ENCODE measurements around the gene ADGRL1.
A peak's percentile ranks its signal among the peaks of the same experiment; 100 is the strongest.

Gene ADGRL1

DNA sequence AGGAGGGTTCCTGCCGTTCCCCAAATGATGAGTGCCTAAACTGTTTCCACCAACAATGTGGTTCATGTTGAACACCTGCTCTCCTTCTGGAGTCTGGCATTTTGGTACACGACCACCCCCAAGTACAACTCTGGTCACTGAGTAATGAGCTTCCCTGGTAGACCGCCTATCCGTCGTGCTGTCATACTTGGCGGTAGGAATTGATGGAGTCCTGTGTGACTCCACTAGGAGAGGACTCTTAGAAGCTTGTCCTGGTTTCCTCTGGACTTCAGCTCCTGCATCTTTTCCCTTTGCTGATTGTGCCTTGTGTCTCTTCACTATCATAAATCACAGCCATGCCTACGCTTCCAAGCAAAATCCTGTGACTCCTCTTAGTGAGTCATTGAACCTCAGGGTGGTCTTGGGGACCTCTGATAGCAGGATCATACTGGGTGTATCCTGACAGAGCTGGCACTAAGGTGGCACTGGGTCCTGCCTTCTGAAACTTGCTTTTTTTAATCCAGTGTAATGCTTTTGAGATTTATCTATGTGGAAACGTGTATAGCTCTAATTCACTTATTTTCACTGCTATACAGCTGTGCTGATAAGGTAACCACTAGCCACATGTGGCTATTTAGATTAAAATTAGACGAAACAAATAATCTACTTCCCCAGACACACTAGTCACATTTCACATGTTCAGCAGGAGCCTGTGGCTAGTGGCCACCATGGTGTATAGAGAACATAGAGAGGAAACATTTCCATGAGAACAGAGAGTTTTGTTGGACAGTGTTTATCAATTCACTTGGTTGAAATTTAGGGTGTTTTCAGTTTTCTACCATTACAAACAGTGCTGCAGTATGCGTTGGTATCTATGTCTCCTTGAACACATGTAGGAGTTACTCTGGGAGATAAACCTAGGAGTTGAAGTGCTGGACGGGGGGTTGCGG is 63.4 kb downstream of the ADGRL1 start:
- Histone ChIP-seq H3K9ac (ENCODE audit: insufficient read length, low read depth) (no peak overlapping the region), H3K4me1 (ENCODE audit: insufficient read depth, insufficient read length) (peaks cover 4% of the 10 kb centered on the region), H3K36me3 (ENCODE audit: insufficient read depth, insufficient read length, low read length) (no peaks in the 10 kb centered on the region), H3K9me3 (ENCODE audit: insufficient read depth, low read length) (no peaks in the 10 kb centered on the region), H3K4me3 (ENCODE audit: insufficient read length, low read depth) (no peak overlapping the region), H3K27me3 (ENCODE audit: insufficient read depth, insufficient read length) (no peaks in the 10 kb centered on the region)
- TF ChIP-seq SUZ12 (IDR thresholded peaks at IDR 0.05; ENCODE audit: extremely low read depth, insufficient read depth, insufficient read length) (no peak), YY1 (IDR thresholded peaks at IDR 0.05; ENCODE audit: insufficient read depth, insufficient read length) (no peak)
- no peak for DNase-seq (ENCODE audit: low read depth, low spot score)

DNA sequence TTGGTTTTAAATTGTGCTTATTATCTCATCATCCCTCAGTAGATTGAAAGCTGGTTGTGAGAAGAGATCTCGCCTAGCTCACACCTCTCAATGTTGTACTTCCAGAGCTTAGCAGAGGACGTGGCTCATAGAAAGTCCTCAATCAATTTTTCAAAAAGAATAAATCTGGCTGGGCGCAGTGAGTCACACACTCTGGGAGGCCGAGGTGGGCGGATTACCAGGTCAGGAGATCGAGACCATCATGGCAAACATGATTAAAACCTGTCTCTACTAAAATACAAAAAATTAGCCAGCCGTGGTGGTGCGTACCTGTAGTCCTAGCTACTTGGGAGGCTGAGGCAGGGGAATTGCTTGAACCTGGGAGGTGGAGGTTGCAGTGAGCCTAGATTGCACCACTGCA is 64.9 kb downstream of the ADGRL1 start:
- Histone ChIP-seq H3K36me3 (ENCODE audit: insufficient read depth, insufficient read length, low read length) (no peaks in the 10 kb centered on the region), H3K4me3 (ENCODE audit: insufficient read length, low read depth) (no peak overlapping the region), H3K9ac (ENCODE audit: insufficient read length, low read depth) (no peak overlapping the region), H3K4me1 (ENCODE audit: insufficient read depth, insufficient read length) (peaks cover 4% of the 10 kb centered on the region), H3K9me3 (ENCODE audit: insufficient read depth, low read length) (no peaks in the 10 kb centered on the region), H3K27me3 (ENCODE audit: insufficient read depth, insufficient read length) (no peaks in the 10 kb centered on the region)
- no peak for DNase-seq (ENCODE audit: low read depth, low spot score)
- TF ChIP-seq ZNF274 (IDR thresholded peaks at IDR 0.05; ENCODE audit: low read depth, low read length) (no peak), YY1 (IDR thresholded peaks at IDR 0.05; ENCODE audit: insufficient read depth, insufficient read length) (no peak), SUZ12 (IDR thresholded peaks at IDR 0.05; ENCODE audit: extremely low read depth, insufficient read depth, insufficient read length) (no peak)

- TF ChIP-seq YY1 (IDR thresholded peaks at IDR 0.05; ENCODE audit: insufficient read depth, insufficient read length) (no peak), ZNF274 (IDR thresholded peaks at IDR 0.05; ENCODE audit: low read depth, low read length) (no peak), SUZ12 (IDR thresholded peaks at IDR 0.05; ENCODE audit: extremely low read depth, insufficient read depth, insufficient read length) (no peak)
- H3K36me3 ChIP-seq (ENCODE audit: insufficient read depth, insufficient read length, low read length), result peaks cover 2% of the 10 kb centered on the region
- H3K9me3 ChIP-seq (ENCODE audit: insufficient read depth, low read length), result no peaks in the 10 kb centered on the region
- H3K9ac ChIP-seq (ENCODE audit: insufficient read length, low read depth), result no peak overlapping the region
- no peaks in the 10 kb centered on the region for H3K27me3 ChIP-seq (ENCODE audit: insufficient read depth, insufficient read length)
- H3K4me3 ChIP-seq (ENCODE audit: insufficient read length, low read depth), result no peak overlapping the region
- no peak for DNase-seq (ENCODE audit: low read depth, low spot score)
- peaks cover 4% of the 10 kb centered on the region for H3K4me1 ChIP-seq (ENCODE audit: insufficient read depth, insufficient read length)
Measured at GRCh38 chr19:14139944-14140343, 66.0 kb downstream of the ADGRL1 start.

GRCh38 chr19:14138576-14139265 is 67.2 kb downstream of the ADGRL1 start:
- H3K4me1 ChIP-seq (ENCODE audit: insufficient read depth, insufficient read length), result peaks cover 9% of the 10 kb centered on the region
- H3K9ac ChIP-seq (ENCODE audit: insufficient read length, low read depth), result peak overlapping the region; percentile 57
- no peaks in the 10 kb centered on the region for H3K27me3 ChIP-seq (ENCODE audit: insufficient read depth, insufficient read length)
- no peak overlapping the region for H3K4me3 ChIP-seq (ENCODE audit: insufficient read length, low read depth)
- H3K36me3 ChIP-seq (ENCODE audit: insufficient read depth, insufficient read length, low read length), result peaks cover 8% of the 10 kb centered on the region
- TF ChIP-seq SUZ12 (IDR thresholded peaks at IDR 0.05; ENCODE audit: extremely low read depth, insufficient read depth, insufficient read length), result no peak
- no peak for TF ChIP-seq ZNF274 (IDR thresholded peaks at IDR 0.05; ENCODE audit: low read depth, low read length)
- TF ChIP-seq YY1 (IDR thresholded peaks at IDR 0.05; ENCODE audit: insufficient read depth, insufficient read length), result no peak
- no peaks in the 10 kb centered on the region for H3K9me3 ChIP-seq (ENCODE audit: insufficient read depth, low read length)
- DNase-seq (ENCODE audit: low read depth, low spot score), result no peak

DNA sequence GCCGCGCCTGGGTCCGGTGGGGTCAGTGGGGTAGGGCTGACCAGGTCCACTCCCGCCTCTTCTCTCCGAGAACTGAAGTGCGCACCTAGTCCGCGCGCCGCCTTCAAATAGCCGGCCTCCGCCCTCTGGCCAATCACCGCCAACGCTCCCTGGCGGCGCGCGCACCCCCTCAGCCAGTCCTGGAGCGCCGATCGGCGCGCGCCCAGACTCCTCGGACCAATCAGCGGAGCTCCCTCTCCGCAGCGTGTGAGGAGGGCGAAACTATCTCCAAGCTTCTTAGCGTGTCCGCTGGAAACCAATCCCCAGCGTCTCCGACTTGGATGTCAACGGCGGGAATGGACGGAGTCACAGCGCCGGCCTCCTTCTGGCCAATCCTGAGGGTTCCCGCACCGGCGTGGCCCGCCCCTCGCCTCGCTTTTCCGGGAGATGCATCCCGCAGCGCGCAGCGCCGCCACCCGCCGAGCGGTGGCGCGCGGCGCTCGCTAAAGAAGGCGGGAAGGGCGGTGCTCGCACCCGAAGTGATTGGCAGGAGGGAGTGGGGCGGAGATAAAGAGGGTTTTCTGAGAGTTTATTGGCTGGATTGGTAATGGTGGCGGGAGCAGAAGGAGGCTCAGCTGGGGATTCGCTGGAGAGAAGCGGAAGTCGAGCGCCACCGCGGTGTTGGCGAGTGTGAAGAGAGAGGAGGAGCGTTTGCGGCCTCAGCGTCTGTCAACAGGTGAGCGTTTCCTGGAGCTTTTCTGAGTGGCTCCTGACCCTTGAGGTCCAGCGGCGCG is 69.3 kb downstream of the ADGRL1 start, which contains the start of gene ASF1B:
ASF1B (minus strand) TSS at position 81 of the 773 bp plus-strand sequence. CDS start 133 bp downstream, outside the sequence.
- Histone ChIP-seq H3K9me3 (ENCODE audit: insufficient read depth, low read length) (no peaks in the 10 kb centered on the region), H3K36me3 (ENCODE audit: insufficient read depth, insufficient read length, low read length) (peaks cover 24% of the 10 kb centered on the region), H3K4me1 (ENCODE audit: insufficient read depth, insufficient read length) (peaks cover 9% of the 10 kb centered on the region), H3K4me3 (ENCODE audit: insufficient read length, low read depth) (peak within 1 kb of the TSS; percentile 92), H3K9ac (ENCODE audit: insufficient read length, low read depth) (peak within 1 kb of the TSS; percentile 99), H3K27me3 (ENCODE audit: insufficient read depth, insufficient read length) (no peaks in the 10 kb centered on the region)
- TF ChIP-seq YY1 (IDR thresholded peaks at IDR 0.05; ENCODE audit: insufficient read depth, insufficient read length), result no peak
- DNase-seq (ENCODE audit: low read depth, low spot score), result peak; percentile 99

GRCh38 chr19:14135985-14136508 is 69.9 kb downstream of the ADGRL1 start:
- TF ChIP-seq SUZ12 (IDR thresholded peaks at IDR 0.05; ENCODE audit: extremely low read depth, insufficient read depth, insufficient read length), result no peak
- TF ChIP-seq YY1 (IDR thresholded peaks at IDR 0.05; ENCODE audit: insufficient read depth, insufficient read length), result no peak
- no peak for TF ChIP-seq ZNF274 (IDR thresholded peaks at IDR 0.05; ENCODE audit: low read depth, low read length)

More at GRCh38 chr19:14135985-14136508, 69.9 kb downstream of the ADGRL1 start:
- Histone ChIP-seq H3K9me3 (ENCODE audit: insufficient read depth, low read length) (no peaks in the 10 kb centered on the region), H3K4me3 (ENCODE audit: insufficient read length, low read depth) (peak overlapping the region; percentile 92), H3K4me1 (ENCODE audit: insufficient read depth, insufficient read length) (peaks cover 9% of the 10 kb centered on the region), H3K9ac (ENCODE audit: insufficient read length, low read depth) (peak overlapping the region; percentile 99), H3K27me3 (ENCODE audit: insufficient read depth, insufficient read length) (no peaks in the 10 kb centered on the region), H3K36me3 (ENCODE audit: insufficient read depth, insufficient read length, low read length) (peaks cover 26% of the 10 kb centered on the region)
- DNase-seq (ENCODE audit: low read depth, low spot score), result no peak

Measured in NT2/D1 (cell line).